Fibroblast of skin of right quadriceps (primary cell): ENCODE measurements around the gene MTURN.
A peak's percentile ranks its signal among the peaks of the same experiment; 100 is the strongest.

Experiments
- DNase-seq: peaks from one replicate; pipeline ENCODE4 v3.0.0-alpha.2; 2013

Gene MTURN

DNA sequence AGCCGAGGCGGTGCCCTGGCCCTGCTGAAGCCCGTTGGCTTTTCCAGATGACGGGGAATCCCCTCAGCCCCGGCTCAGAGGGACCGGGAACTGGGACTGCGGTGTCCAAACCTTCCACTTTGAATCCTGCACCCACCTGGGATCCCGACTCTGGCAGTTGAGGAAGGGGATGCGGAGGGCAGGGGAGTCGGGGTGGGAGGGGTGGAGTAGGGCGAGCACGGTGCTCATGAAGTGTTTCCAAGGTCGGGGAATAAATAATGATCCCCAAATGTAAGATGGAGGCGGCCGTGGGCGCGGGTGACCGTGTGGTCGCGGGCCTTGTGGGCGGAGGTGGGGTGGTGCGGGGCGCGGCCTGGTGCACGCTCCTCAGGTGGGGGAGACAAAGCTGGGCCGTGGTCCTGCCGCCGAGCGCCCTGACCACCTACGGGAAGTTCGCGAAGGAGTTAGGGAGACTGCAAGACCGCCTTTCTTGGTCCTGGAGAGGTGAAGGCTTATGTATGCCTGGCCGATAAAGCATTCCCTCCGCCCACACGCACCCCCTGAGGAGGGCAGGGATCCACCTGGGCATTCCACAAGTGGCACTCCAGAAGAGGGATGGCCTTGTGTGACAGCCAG lies 1.4 kb downstream of the MTURN start:
- no peak for DNase-seq

- DNase-seq: no peak
These were observed 2.1 kb downstream of the MTURN start for GRCh38 chr7:30136743-30137485.

- DNase-seq: no peak
These were observed 5.1 kb downstream of the MTURN start for GRCh38 chr7:30139836-30140384.

DNA sequence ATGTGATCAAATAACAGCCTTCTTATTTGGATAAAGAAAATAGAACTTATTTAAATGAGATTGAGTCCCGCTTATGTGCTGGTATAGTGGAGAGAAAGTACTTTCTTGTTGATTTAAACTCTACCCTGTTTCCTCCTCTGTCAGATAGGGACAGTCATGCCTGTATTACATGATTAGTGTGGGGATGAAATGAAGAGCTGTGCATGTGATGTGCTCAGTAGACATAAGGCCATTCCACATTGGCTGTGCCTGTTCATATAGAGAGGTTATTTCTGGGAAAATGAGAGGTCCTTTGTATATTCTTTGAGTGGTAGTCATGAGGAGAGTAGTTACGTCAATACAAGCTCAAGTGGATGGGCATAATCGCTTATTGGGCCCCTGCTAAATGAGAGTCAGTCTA lies 5.7 kb downstream of the MTURN start:
- no peak for DNase-seq

DNA sequence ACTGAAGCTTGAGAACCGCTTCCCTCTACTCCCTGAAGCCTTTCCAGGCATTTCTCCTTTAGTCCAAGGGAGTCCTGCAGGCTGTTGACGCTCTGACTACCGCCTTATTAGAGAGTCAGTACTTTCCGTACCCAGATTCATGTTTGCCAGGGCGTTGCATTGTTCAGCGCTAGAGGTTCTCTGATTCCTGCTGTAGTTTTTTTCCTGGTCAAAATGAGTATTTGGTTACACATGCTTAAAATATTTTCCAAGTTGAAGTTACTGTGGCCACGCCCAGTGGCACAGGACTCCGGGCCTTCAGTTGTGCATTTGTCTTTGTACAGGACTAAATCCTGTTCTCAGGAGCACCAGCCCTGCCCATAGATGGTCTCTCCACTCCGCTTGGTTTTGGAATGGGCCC lies 7.9 kb downstream of the MTURN start:
- DNase-seq: peak; percentile 51

- DNase-seq: peak; percentile 30
These were observed 9.0 kb downstream of the MTURN start for GRCh38 chr7:30143748-30144251.

DNA sequence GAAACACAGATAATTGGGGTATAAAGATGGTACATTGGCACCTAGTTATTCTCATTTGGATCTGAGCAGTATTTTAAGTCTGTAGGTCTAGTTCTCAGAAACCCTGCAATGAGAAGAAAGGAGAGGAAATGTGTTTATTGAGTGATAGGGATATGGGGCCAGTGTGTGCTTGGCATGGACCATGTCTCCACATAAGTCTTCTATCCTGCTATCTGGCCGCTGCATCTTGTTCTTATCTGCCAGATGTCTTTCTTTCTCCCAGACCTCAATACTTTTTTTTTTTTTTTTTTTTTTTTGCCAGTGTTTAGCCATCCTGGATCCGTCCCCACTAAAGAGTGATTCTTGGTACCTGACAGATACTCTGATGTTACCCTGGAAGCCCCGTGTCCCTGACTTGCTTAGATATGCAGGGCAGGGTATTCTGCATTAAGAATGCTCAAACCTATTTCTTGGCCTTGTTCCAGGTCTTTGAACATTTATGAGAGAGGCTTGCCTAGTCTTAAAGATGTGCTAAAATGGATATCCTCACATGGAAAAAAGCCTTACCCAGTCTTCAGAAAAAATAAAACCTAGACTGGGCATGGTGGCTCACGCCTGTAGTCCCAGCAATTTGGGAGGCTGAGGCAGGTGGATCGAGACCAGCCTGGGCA lies 10.0 kb downstream of the MTURN start:
- DNase-seq: no peak

DNA sequence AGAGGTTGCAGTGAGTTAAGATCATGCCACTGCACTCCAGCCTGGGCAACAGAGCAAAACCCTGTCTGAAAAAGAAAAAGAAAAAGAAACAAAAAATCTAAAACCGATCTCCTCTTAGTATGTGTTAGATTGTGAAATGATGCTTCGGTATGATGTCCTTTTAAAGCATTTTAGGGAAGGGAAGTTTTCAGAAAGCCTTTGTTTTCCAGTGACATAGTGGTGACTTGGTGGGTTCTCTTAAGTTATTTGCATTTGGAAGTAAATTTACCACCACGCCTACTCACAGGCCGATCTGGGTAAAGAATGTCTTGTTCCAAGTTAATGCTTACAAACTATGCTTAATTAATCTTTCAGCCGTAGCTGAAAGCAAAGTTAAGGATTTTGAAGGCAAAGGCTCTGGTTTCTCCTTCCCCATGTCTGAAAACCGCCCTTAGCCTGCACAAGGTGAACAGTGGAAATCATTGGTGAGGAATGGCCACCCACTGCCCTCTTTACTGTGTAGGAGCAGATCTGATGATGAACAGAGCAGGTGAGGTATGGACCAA lies 10.7 kb downstream of the MTURN start:
- DNase-seq: no peak

DNA sequence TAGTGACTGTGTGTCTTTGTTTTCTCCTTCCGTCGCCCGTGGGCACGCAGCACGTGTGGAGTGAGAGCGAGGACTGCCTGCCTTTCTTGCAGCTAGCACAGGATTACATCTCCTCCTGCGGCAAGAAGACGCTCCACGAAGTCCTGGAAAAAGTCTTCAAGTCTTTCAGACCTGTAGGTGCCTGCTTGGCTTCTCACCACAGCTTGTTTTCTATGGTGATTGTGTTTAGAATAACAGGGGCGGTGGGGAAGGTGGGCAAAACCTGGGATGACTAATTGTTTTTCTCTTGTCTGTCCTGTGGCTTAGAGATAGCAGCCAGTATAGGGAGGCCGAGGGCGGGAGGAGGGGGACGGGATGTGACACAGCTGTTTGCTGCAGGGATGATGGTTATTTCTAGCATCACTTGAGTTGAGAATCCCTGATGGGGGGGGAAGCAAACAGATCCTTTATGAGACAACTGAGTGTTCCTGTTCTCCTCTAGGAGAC lies 11.4 kb downstream of the MTURN start:
- no peak for DNase-seq

DNA sequence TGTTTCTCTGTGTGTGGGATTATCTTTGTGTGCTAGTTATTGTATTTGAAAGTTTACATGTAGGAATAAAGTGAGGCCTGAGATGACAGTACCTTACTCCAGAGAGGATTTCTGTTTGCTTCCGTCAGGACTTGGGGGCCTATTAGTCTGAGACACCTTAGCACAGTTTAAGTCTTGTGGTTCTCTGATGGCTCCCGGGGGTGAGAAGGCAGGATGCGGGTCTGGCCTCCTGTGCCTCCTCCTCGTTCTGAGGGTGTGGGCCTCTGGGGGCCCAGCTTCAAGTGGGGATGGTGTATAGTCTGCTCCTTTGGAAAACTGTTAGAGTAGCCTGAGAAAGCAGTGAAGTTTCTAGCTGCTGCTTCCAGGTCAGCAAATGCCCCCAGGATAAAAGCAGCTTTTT lies 12.4 kb downstream of the MTURN start:
- no peak for DNase-seq

GRCh38 chr7:30147785-30148184 lies 13.0 kb downstream of the MTURN start:
- no peak for DNase-seq

DNA sequence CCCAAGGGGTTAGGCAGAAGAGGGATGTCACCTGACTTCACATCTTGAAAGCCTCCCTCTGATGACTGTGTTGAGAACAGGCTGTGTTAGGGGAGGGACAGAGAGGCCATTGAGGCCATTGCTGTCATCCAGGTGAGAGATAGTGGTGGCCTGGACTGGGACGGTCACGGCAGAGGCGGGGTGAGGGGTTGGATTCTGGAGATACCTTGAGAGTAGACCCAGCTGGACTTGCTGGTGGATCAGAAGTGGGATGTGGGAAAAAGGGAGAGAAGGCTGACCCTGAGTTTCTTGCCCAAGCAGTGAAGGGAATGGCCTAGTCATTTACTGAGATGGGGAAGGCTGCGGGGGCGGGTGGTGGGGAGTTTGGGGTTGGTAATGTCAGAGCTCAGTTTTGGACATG lies 13.6 kb downstream of the MTURN start:
- DNase-seq: no peak

DNA sequence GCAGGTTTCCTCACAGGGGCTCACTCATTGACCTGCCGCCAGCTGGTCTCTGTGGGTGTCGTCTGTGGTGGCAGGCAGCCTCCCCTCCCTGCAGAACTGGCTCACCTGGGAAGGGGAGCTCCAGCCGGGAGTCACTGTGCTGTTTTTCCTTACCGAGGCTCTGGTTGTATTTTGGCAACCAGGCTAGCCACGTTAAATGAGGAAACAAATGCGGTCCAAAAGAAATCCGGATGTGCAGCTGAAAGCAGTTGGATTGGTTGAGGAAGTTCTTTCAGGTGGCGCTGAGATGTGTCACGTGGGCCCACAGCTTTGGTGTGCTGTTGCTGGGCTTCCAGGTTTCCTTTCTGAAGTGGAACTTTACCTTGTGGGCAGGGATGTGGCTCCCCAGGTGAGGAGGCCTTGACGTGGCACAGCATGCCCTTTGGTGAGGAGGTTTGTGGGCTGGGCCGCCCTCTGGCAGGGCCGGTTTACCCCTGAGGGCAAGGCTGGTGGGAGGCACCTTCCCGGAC lies 14.2 kb downstream of the MTURN start:
- no peak for DNase-seq

DNA sequence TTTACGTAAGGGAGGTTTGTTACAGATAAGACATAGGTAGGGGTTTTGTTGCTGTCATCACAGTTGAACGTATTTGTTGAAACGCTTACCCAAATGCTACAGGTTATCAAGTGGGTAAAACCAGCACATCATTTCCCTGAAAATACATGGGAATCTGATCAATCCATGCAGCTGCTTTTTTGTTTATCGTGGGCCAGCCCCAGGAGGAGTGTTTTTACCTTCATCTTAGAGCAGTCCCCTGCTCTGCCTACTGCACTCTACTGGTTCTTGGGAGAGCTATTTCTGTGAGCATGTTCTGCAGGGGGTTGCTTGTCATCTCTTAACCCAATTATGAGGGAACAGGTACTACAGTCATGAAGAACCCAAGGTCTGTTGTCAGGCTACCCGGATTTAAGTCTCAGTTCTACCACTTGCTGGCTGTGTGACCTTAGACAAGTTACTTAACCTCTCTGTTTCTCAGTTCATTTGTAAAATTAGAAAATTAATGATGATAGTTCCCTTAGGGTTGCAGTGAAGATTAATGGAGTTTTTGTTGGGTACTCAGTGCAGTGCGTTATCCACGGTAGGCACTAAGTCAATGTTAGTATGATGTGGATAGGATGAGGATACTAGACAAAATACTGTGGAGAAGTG lies 15.0 kb downstream of the MTURN start:
- no peak for DNase-seq

DNA sequence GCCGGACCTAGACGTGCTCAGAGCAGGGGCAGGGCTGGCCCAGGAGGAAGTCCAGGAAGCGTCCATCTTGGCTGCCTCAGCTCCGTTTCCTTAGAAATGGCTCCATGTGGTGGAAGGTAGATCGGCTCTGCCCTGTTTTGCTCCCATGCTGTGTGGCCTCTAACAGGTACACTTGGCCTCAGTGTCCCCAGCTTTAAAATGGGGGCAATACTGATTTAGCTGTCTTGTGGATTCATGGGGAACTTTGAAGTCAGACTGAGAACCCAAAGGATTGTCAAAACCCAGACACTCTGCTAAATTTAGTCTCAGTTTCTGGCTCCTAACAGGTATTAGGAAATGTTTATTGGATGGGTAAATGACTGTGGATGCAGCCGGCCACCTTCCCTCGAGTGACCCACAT lies 15.9 kb downstream of the MTURN start:
- no peak for DNase-seq

- DNase-seq: no peak
These were observed 19.4 kb downstream of the MTURN start for GRCh38 chr7:30154111-30154587.

DNA sequence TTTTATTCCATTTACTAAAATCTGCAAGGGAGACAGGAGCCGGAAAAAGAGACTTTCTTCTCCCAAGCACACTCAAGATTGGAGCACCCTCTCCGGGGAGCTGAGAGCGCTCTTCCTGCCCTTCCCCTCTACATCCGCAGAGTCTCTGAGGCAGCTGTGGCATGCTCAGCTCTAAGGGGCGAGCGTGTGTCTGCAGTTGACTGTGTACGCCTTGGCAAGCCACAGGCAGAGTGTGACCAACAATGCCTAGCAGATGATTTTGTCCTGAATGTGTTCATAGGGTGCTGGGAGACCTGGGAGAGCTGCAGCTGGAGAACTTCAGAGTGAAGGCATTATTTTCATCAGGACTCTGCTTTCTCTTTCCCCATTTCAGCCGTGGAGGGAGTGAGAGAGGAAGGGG lies 20.7 kb downstream of the MTURN start:
- DNase-seq: no peak

DNA sequence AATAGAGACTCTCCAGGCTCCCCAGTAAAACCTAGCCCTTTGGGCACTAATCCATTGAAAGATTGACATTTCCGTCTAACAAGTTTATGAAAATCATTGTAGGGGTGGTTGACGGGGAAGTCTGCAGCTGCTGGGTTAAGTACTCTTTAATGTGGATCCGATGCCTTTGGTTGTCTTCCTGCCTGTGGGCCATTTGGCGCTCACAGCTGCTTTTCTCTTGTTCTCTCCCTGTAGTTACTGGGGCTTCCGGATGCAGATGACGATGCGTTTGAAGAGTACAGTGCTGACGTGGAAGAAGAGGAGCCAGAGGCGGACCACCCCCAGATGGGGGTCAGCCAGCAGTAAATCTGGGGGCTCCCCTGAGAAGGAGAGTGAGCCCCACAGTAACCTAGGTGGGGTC lies 22.4 kb downstream of the MTURN start:
- DNase-seq: no peak

GRCh38 chr7:30159163-30159562 lies 24.4 kb downstream of the MTURN start:
- no peak for DNase-seq

GRCh38 chr7:30159698-30160143 lies 24.9 kb downstream of the MTURN start:
- DNase-seq: peak; percentile 25

DNA sequence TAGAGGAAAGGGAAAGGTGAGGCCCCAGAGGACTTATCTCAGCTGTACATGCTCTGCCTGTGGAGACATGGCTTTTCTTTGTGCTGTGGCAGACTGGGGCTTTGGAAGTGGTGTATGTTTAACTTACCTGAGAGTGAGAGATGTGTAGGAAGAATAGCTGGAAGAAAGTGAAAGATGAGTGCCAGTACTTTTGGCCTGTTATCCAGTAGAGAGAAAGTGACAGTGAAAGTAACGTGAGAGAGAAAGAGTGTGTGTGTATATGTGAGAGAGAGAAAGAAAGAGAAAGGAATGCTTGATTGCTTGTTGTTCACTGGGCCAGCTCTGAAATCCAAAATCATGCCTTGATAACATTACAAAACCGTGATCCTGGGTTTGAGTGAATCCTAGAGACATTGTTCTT lies 25.5 kb downstream of the MTURN start:
- no peak for DNase-seq

DNA sequence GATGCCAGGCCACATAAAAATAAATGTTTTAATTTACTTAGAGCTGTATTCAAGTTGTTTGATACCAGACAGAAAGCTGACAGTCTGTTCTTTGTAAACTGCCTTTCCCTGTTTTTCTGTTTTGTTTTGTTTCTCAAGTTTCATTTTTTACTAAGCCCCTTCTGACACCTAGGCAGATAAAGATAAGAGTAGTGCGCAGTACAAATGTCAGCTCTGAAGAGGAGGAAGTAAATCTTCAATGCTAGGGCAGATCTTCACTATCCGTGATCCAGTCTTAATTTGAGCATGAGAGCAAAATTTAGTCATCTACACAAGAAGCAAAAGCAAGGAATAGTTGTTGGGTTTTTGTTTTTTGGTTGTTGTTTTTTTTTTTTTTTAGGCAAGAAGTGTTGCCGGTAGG lies 27.3 kb downstream of the MTURN start:
- DNase-seq: no peak
